Skin epidermis (tissue), 12 donors: ENCODE results near the gene CLCN1.

ENCODE experiments used
- H3K27ac ChIP-seq, 21 experiments: fragments of 200-600 bp; sonication (generic) in 11 of 21; one replicate each; pipeline ENCODE4 v1.5.0; 2020; ENCODE audit warnings: mild to moderate bottlenecking in 3 of 21, inconsistent platforms in 2 of 21, moderate library complexity in 2 of 21
- H3K4me3 ChIP-seq, 7 experiments: fragments of 200-600 bp; sonication (generic) in 2 of 7; one replicate each; pipeline ENCODE4 v1.5.0; 2020; ENCODE audit warnings: inconsistent platforms in 2 of 7, mild to moderate bottlenecking in 2 of 7, moderate library complexity in 1 of 7

The CLCN1 gene

DNA sequence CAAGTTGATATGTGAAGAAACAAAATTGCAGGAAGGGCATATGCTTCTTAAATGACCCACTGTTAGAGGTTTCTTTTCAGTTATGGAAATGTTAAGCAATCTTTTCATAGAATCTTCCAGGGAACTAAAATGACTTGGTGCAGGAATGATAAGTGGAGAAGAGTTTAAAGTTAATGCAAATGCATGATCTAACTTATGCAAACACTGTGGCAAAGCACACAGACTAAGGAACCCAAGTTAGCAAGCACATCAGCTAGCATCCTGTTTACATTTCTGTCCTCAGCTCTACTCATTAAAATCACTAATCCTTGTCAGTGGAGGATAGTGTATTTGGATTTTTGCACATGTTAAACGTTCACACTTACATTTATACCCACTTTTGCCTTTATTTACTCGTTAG lies 9.3 kb downstream of the CLCN1 start:
- Histone ChIP-seq H3K27ac (peak overlapping the region in 2 of 21 experiments; percentile 7 to 49), H3K4me3 (no peak overlapping the region)

DNA sequence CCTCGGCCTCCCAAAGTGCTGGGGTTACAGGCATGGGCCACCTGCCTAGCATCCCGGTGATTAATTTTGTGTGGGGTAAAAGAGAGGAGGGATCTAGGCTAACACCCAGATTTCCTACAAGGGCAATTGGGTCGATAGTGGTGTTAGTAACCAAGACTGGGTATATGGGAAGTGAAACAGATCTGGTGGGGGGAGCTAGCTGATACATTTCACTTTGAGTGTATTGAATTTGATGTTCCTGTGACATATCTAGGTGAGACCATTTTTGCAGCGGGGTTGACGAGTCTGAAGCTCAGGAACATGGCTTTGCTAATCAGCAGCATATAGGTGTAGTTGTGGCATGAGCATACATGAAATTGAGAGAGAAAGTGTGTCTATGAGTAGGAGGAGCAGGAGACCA lies 12.0 kb downstream of the CLCN1 start:
- no peak overlapping the region for H3K27ac ChIP-seq
- H3K4me3 ChIP-seq, result no peak overlapping the region

DNA sequence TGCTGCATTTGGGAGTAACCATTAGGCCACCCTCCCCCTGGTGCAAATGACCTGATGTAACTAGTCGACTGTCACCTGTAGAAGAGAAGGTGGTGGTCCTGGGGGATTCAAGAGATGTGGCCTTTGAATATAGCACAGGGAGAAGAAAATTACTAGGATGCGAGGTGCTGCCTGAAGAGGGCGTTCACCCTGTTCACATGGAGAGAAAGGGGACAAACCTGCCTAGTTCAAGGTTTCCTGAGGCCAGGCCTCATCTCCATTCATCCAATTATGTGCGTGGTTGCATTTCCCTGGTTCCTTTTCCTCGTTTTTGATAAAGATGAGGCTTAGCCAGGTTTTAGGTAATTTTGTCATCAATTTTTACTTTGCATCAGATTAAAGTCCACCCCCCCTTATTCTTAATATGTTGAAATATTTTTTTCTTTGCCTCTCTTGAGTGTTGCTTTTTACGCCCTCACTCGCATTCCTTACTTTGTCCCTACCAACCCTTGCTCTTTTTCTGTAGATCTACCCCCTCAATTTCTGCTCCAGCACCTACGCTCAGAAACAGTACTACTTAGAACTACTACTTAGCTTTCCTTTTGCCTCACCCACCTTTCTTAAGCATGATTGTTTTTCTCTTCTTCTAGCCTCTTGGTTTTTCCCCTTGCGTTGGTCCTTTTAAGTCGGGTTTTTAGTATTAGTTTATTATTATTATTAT lies 13.7 kb downstream of the CLCN1 start:
- Histone ChIP-seq H3K4me3 (no peak overlapping the region), H3K27ac (no peak overlapping the region)

DNA sequence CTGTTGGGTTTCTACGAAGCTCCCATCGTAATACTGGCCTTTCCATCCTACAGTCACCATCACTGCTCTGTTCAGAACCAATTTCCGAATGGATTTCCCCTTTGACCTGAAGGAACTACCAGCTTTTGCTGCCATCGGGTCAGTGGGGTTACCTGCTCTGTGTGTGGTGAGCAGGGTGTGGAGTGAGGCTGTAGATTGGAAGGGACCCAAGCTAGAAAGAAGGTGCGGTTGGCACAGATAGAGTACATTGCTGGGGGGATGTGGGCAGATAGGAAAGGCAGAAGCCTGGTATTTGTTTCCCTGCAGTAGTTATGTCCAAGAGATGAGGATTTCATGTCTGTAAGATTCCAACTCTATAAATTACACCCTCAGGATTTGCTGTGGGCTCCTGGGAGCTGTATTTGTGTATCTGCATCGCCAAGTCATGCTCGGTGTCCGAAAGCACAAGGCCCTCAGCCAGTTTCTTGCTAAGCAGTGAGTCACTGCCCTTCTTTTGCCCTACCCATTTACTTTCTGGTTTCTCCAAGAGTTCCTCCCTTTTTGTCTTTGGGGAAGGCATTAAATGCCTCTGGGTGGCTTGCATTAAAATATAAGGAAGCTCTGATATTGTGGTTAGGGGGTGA lies 15.4 kb downstream of the CLCN1 start:
- H3K4me3 ChIP-seq, result no peak overlapping the region
- peak overlapping the region in 1 of 21 experiments; percentile 36 for H3K27ac ChIP-seq

DNA sequence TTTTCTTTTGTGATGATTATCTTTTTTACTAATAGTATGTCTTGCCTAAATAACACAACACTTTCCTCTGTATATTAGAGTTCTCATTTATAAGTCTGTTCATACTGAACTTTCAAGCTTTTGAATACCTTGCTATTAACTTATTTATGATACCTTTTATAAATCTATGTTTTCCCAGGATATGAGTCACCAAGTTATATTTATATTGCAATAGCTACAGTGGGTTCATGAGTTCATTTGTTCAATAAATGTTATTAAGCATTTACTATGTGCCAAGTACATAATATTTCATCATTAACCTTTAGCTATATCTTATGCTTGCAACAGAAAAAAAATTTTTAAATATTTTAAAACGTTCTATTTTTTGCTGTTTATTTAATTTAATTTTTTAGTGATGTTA lies 18.3 kb downstream of the CLCN1 start:
- Histone ChIP-seq H3K27ac (no peak overlapping the region), H3K4me3 (no peak overlapping the region)

DNA sequence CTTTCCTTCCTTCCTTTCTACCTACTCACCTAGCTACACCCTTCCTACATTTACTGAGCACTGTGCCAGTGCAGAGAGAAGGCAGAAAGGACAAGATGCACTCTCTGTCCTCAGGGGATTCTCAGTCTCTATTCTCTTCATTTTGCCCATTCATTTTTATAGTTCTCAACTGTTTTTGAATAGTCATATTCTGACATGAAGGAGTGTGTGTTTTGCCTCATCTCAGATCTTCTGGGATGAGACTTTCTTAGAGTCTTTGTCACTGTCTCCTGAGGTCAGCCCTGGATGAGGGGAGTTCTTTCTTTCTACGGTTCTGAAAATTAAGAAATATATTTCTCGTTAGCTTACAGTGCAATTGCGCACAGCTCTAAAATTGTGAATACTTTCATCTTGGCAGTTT lies 21.3 kb downstream of the CLCN1 start:
- H3K4me3 ChIP-seq, result no peak overlapping the region

DNA sequence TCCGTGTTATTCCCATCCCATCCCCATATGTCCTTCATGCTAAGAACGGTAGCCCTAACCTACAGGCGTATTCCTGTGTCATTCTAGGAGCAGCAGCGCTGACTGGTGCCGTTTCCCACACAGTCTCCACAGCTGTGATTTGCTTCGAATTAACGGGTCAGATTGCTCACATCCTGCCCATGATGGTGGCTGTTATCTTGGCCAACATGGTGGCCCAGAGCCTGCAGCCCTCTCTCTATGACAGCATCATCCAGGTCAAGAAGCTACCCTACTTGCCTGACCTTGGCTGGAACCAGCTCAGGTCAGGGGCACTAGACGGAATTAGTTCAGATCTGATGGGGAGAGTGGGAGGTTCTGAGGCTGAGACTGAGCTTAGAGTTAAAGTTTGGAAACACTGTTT lies 25.9 kb downstream of the CLCN1 start:
- H3K27ac ChIP-seq, result no peak overlapping the region
- no peak overlapping the region for H3K4me3 ChIP-seq

More for the DNA sequence above, 21.3 kb downstream of the CLCN1 start:
- H3K27ac ChIP-seq, result no peak overlapping the region

DNA sequence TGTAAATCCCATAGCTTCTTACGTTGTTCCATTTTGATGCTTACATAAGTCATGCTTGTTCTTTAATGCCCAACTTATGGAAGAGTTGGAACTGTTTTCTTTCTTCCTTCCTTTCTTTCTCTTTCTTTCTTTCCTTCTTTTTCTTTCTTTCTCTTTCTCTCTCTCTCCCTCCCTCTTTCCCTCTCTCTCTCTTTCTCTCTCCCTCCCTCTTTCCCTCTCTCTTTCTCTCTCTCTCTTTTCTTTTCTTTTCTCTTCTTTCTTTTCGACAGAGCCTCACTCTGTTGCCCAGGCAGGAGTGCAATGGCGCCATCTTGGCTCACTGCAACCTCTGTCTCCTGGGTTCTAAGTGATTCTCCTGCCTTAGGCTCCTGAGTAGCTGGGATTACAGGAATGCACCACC lies 27.7 kb downstream of the CLCN1 start:
- Histone ChIP-seq H3K4me3 (no peak overlapping the region), H3K27ac (no peak overlapping the region)

DNA sequence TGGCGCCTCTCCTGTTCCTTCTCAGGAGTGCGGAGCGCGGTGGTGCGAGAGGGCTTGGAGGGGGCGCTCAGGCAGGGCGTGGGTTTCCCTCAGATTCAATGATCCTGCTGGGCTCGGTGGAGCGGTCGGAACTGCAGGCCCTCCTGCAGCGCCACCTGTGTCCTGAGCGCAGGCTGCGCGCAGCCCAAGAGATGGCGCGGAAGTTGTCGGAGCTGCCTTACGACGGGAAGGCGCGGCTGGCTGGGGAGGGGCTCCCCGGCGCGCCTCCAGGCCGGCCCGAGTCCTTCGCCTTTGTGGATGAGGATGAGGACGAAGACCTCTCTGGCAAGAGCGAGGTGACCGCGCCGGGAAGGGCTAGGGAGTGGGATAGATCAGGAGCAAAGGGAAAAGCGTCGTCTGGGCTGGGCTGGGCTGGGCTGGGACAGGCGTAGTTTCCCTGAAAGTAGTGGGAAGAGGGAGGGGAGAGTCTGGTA lies 29.6 kb downstream of the CLCN1 start:
- Histone ChIP-seq H3K4me3 (peak overlapping the region in 4 of 7 experiments; percentile 1 to 23 (median 13)), H3K27ac (no peak overlapping the region)

DNA sequence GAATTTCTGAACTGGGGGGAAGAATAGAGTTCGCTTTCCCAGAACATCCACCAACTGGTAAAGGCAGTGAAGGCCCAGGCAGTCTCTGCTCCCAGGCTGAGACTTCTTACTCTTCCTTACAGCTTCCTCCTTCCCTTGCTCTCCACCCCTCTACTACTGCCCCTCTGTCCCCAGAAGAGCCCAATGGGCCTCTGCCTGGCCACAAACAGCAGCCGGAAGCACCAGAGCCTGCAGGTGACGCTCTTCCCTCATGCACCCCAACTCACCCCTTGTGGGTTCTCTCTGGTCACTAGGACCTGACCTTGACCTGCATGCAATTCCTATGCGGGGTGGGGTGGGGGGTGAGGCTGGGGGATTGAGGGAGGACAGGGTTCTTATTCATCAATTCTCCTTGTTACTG lies 30.1 kb downstream of the CLCN1 start:
- H3K27ac ChIP-seq, result no peak overlapping the region
- peak overlapping the region in 1 of 7 experiments; percentile 1 for H3K4me3 ChIP-seq

DNA sequence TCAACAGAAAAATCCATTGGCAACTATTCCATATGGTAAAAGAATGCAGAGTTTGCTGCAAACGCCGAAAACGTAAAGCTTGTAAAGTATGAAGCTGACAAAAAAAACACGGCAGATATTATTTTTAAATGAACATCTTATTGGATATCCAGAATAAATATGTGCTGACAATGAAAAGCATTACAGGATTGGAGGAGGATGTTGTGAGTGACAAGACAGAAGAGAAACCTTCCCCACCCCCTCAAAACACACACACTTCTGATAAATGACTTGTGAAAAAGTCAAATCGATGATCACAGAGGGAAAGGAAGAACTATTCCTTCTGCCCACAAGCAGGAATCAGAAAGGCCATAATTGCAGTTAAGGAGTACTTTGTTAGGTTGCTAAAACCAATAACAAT lies 32.0 kb downstream of the CLCN1 start:
- H3K27ac ChIP-seq, result no peak overlapping the region
- H3K4me3 ChIP-seq, result no peak overlapping the region

DNA sequence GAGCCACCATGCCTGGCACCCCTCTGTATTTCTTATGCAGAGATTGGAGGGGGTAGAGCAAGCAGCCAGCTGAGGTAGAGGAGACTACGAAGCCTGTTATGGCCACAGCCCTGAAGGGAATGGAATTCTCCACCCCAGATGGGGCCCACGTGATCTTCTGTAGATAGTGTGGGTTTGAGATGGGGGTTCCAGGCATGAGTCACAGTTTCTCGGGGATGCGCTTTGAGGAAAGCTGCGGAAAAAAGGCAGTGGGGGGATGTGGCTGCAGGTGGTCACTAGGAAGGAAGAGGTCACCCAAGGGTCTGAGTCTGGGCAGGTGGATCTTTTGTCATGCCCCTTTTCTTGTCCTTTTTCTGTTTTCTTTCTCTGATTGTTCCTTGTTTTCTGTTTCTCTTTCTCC lies 35.1 kb downstream of the CLCN1 start:
- Histone ChIP-seq H3K27ac (no peak overlapping the region), H3K4me3 (no peak overlapping the region)

DNA sequence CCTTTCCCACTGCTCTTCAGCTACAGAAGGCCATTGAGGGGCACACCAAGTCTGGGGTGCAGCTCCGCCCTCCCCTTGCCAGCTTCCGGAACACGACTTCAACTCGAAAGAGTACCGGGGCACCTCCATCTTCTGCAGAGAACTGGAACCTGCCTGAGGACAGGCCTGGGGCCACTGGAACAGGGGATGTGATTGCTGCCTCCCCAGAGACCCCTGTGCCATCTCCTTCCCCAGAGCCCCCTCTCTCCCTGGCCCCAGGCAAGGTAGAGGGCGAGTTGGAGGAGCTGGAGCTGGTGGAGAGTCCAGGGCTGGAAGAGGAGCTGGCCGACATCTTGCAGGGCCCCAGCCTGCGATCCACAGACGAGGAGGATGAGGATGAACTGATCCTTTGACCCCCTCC lies 35.7 kb downstream of the CLCN1 start:
- no peak overlapping the region for H3K4me3 ChIP-seq
- H3K27ac ChIP-seq, result no peak overlapping the region

DNA sequence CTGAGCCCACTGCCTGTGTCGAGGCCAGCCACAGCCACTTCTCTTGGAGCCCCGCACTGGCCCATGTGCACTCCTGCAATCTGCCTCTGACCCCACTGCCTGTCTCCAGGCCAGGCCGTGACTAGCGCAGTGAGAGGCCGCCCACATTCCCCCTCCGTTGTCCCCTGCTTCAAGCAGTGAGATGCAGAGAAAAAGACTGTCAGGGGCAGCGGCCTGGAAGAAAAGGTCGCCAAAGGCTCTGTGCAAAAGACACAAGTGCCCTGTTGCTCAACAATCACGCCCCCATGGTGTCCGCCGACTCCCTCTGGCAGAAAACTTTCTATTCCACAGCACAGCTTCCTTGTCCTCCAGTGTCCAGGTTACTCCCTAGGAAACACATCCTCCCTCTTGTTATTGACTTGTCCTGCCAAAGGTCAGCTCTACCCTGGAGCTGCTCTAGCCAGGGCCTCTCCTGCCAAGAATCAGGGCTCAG lies 36.7 kb downstream of the CLCN1 start:
- H3K4me3 ChIP-seq, result no peak overlapping the region
- H3K27ac ChIP-seq, result no peak overlapping the region

DNA sequence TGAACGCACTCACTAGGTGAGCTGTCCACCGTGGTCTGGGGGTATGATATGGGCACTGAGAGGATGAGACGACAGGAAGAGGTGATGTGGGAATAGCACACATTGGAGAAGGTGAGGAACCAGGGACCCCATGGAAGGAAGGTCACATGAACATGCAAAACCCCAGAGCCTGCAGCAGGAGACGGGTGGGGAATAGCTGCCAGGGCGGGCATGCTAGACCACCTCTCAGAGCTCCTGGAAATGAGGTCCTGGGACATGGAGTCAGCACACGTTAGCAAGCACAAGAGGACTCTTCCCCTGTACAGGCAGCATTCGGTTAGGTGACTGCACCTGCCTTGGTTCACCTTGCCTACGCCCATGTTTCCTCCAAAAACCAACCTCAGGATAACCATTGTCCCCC lies 38.5 kb downstream of the CLCN1 start:
- Histone ChIP-seq H3K4me3 (no peak overlapping the region), H3K27ac (no peak overlapping the region)

DNA sequence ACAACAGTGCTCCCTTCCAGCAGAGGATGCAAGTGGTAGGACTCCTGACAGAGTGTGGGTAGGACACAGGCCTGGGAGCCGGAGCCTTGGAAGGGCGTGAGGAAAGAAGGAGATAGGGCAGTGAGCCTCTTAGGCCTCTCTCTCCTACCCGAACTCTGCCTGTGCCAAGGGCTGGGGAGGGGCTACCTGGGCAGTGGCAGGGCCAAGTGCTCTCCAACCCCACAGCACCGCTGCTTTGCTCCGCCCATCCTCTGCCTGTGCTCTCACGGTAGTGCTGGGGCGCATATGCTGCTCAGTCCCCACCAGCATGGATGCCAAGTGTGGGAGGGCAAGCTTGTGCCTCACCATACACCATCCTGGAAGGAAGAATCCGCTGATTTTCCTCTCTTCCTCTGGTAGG lies 39.1 kb downstream of the CLCN1 start:
- H3K27ac ChIP-seq, result no peak overlapping the region
- H3K4me3 ChIP-seq, result no peak overlapping the region

DNA sequence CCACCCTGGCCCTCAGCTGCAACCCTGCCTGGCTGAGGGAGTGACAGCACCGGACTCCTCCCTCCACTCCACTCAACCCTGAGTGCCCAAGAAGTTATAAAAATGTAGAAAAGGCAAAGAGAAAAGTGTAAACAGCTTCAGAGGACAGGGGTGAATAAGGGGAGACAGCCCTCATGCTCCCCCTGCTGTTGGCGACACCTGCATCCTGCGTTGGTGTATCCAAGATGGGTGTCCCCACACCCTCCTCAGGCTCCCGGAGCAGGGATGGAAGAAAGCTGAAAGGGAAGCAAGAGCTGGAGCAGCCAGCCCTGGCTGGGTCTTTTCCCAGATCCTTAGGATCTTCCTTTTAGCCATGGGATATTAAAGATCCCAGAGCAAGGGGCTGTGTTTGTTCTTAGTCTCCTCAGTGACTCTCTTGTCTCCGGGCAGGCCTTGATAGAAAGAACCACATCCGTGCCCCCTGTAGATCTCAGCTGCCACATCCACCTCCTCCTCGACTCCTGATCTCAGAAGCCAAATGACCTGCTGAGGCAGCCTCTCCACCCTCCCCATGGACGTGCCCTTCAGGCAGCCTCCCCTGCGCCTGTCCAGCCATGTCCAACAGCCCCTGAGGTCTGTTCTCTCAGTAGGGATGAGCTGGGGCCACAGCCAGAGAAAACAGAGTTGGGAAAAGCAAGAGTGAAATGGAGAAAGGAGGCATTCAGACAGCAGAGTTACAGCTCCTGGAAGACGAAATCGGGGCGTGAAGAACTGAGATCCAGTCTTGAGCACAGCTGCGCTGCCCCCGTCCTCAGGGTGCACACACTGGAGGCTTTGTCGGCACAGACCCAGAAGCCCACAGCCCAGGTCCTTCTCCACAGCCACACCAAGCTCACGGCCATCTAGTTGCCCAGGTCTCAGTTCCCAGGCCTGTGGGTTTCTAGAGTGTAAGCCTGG lies 39.8 kb downstream of the CLCN1 start:
- no peak overlapping the region for H3K4me3 ChIP-seq
- H3K27ac ChIP-seq, result no peak overlapping the region

DNA sequence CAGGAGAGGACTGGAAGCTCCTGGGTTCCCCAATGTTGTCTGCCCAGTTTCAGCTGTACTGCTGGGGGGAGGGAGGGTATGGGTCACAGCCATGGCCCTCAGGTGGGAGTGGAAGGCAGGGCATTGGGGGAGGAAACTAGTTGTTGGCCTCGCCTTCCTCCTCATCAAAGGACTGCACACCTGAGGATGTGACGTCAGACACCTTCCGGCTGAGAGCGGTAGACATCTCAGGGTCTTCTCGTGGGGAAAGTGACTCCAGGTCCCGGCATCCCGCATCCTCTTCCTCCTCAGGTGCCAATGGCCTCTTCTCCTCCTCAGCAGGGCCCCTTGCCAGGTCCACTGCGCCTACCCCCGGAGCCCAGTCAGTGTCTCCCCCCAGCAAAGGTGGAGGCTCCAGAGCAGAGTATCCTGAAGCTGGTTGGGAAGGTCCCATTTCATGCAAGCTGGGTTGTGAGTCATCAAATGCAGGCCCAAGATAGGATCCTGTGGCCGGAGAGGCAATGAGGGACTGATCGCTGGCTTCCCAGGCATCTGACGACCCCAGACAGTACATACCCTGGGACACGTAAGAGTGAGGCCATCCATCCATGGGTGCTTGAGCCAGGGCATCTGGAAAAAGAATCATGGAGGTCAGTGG lies 40.6 kb downstream of the CLCN1 start:
- Histone ChIP-seq H3K27ac (no peak overlapping the region), H3K4me3 (no peak overlapping the region)

DNA sequence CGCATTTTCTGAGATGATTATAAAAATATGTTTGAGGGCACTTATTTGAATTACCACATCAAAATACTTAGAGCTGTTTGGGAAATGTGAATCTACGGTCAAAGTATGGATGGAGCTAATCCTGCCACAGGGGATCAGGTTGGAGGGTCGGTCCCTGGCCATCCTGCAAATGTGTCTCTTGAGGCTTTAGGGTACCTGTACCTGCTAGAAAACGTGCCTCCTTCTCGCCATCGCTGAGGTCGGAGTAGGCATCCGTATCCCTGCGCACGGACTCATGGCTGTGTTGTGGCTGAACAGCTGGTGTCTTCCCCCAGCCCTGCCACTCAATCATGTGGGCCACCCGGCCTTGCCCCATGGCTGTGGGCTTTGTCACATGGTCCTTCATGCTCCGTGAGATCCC lies 42.7 kb downstream of the CLCN1 start:
- Histone ChIP-seq H3K27ac (no peak overlapping the region), H3K4me3 (no peak overlapping the region)

DNA sequence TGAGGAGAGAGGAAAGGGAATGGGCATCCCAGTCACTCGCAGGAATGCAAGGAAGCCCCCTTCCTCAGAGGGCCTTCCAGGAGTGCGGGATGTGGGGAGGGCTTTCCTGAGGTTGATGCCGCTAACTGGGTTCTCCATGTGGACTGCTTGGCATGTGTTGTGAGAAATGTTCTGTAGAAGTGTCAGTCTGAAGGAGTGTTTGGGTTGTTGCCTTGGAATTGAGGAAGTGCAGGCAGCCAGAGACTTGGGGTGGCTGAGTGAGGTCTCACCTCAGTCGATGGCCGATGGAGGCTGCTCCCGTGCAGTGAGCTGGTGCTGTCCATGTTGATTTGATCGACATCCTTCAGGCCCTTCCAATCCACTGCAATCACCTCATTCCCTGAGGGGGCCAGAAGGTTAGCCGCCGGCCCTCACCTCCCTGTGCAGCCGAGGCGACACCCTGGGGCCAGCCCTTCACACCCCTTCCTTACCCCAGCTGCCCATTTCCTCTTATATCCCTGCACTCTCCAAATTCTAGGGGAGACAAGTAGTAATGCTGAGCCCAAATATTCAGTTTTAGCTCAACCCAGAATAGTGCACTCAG lies 44.0 kb downstream of the CLCN1 start:
- Histone ChIP-seq H3K27ac (no peak overlapping the region), H3K4me3 (no peak overlapping the region)
